DOHH2 (cell line): ENCODE measurements around the gene HABP2.

Experiments used
- H3F3A ChIP-seq: fragments of 200-600 bp; sonication (generic), shearing (Covaris generic); 2 replicates; pipeline ENCODE4 v1.6.0; 2016; ENCODE audit warnings: antibody characterized with exemption, mild to moderate bottlenecking; ENCODE audit not compliant: control insufficient read depth, insufficient read depth
- H3K27ac ChIP-seq: fragments of 200-600 bp; sonication (generic); 2 replicates; pipeline ENCODE4 v1.5.1; 2014; ENCODE audit warnings: low read depth, mild to moderate bottlenecking, low read length, moderate library complexity
- H3K27me3 ChIP-seq: fragments of 200-600 bp; sonication (generic); 2 replicates; pipeline ENCODE4 v1.6.1; 2014; ENCODE audit warnings: mild to moderate bottlenecking, low read length, mixed read lengths; ENCODE audit not compliant: control insufficient read depth
- H3K36me3 ChIP-seq: fragments of 200-600 bp; sonication (generic); 2 replicates; pipeline ENCODE4 v1.6.1; 2014; ENCODE audit warnings: mild to moderate bottlenecking, low read length, moderate library complexity, mixed read lengths; ENCODE audit not compliant: control insufficient read depth
- H3K4me1 ChIP-seq: fragments of 200-600 bp; sonication (generic); 2 replicates; pipeline ENCODE4 v1.6.1; 2014; ENCODE audit warnings: mild to moderate bottlenecking, low read length, mixed read lengths; ENCODE audit not compliant: control insufficient read depth
- H3K4me2 ChIP-seq: fragments of 200-600 bp; sonication (generic); 2 replicates; pipeline ENCODE4 v1.6.0; 2014; ENCODE audit warnings: mild to moderate bottlenecking, low read length, moderate library complexity
- H3K4me3 ChIP-seq: fragments of 200-600 bp; sonication (generic); 2 replicates; pipeline ENCODE4 v1.5.1; 2014; ENCODE audit warnings: mild to moderate bottlenecking, low read length, mixed read lengths
- H3K79me2 ChIP-seq: fragments of 200-600 bp; sonication (generic); 2 replicates; pipeline ENCODE4 v1.6.1; 2014; ENCODE audit warnings: mild to moderate bottlenecking, low read length, mixed read lengths; ENCODE audit not compliant: control insufficient read depth
- H3K9me2 ChIP-seq: fragments of 200-600 bp; sonication (generic); replicated peaks from 2 replicates; pipeline ENCODE4 v1.6.1; 2014; ENCODE audit warnings: mild to moderate bottlenecking, low read length, mixed read lengths; ENCODE audit not compliant: control insufficient read depth
- H3K9me3 ChIP-seq: fragments of 200-600 bp; sonication (generic); 2 replicates; pipeline ENCODE4 v1.6.1; 2014; ENCODE audit warnings: antibody characterized with exemption, low read length, mixed read lengths; ENCODE audit not compliant: control insufficient read depth, insufficient read depth
- H4K20me1 ChIP-seq: fragments of 200-600 bp; sonication (generic); 2 replicates; pipeline ENCODE4 v1.6.0; 2014; ENCODE audit warnings: low read depth, mild to moderate bottlenecking, antibody characterized with exemption, low read length, moderate library complexity; ENCODE audit not compliant: control insufficient read depth, insufficient read depth
- EZH2phosphoT487 ChIP-seq: fragments of 200-600 bp; sonication (generic); IDR thresholded peaks from 2 replicates; pipeline ENCODE4 v1.6.1; 2017; ENCODE audit warnings: borderline replicate concordance, mild to moderate bottlenecking, antibody characterized with exemption, low read length, moderate library complexity, mixed read lengths
- TF ChIP-seq, protein P1 (sequence below): fragments of 200-600 bp; sonication (generic); IDR thresholded peaks from one replicate; pipeline ENCODE4 v1.5.1; 2014; ENCODE audit warnings: antibody characterized with exemption, mild to moderate bottlenecking, low read depth, low read length; ENCODE audit not compliant: poor library complexity, severe bottlenecking

Gene HABP2

DNA sequence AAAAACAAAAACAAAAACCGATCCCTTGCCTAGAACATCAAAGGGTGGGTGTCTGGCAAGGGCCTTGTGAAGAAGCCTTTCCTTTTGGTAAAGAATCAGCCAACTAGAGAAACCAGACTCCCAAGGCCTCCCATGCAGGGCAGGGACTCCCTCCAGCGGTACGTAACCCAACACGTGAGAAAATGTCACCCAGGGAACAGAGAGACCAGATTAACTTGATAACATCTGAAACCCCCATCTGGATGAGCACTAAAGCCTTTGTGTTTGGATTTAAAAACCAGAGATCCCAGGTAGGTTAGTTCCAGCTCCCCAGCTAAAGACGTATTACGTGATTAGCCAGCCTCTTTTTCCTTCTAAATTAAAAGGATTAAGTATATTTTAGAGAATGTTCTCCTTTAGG lies 3.0 kb upstream of the HABP2 start:
- H3F3A ChIP-seq: no peaks in the 10 kb centered on the region
- H3K27ac ChIP-seq: no peak overlapping the region
- H3K4me1 ChIP-seq: no peaks in the 10 kb centered on the region
- H3K36me3 ChIP-seq: no peaks in the 10 kb centered on the region
- H3K27me3 ChIP-seq: no peaks in the 10 kb centered on the region
- H3K9me2 ChIP-seq: no peaks in the 10 kb centered on the region
- TF ChIP-seq, protein P1, sequence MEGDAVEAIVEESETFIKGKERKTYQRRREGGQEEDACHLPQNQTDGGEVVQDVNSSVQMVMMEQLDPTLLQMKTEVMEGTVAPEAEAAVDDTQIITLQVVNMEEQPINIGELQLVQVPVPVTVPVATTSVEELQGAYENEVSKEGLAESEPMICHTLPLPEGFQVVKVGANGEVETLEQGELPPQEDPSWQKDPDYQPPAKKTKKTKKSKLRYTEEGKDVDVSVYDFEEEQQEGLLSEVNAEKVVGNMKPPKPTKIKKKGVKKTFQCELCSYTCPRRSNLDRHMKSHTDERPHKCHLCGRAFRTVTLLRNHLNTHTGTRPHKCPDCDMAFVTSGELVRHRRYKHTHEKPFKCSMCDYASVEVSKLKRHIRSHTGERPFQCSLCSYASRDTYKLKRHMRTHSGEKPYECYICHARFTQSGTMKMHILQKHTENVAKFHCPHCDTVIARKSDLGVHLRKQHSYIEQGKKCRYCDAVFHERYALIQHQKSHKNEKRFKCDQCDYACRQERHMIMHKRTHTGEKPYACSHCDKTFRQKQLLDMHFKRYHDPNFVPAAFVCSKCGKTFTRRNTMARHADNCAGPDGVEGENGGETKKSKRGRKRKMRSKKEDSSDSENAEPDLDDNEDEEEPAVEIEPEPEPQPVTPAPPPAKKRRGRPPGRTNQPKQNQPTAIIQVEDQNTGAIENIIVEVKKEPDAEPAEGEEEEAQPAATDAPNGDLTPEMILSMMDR: no peak
- no peak overlapping the region for H3K4me3 ChIP-seq
- H3K4me2 ChIP-seq: no peak overlapping the region
- H3K79me2 ChIP-seq: no peaks in the 10 kb centered on the region
- no peaks in the 10 kb centered on the region for H4K20me1 ChIP-seq
- no peaks in the 10 kb centered on the region for H3K9me3 ChIP-seq

DNA sequence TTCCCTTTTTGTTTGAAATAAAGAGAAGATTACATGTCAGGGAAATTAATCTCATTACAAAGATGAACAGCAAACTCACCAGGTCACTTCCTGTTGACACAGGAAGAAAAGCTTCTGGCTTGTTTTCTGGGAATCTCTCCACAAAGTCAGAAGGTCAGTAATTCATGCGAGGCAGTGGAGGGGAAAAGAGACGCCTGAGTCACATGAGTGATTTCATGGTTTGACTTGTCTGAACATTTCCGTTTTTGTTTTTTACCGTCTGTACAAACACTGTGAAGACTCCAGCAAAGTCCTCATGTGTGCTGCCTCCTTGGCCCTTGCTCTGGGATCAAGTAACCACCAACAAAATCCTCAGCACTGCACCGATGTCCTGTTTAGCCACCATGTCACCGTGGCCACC lies 2.5 kb upstream of the HABP2 start:
- no peaks in the 10 kb centered on the region for H4K20me1 ChIP-seq
- no peaks in the 10 kb centered on the region for H3K27me3 ChIP-seq
- H3K9me3 ChIP-seq: no peaks in the 10 kb centered on the region
- no peaks in the 10 kb centered on the region for H3K79me2 ChIP-seq
- no peak overlapping the region for H3K4me3 ChIP-seq
- no peaks in the 10 kb centered on the region for H3K9me2 ChIP-seq
- TF ChIP-seq, protein P1: no peak
- no peak for TF ChIP-seq EZH2phosphoT487
- H3K27ac ChIP-seq: no peak overlapping the region
- no peaks in the 10 kb centered on the region for H3K4me1 ChIP-seq
- H3F3A ChIP-seq: no peaks in the 10 kb centered on the region
- no peaks in the 10 kb centered on the region for H3K36me3 ChIP-seq
- H3K4me2 ChIP-seq: no peak overlapping the region

DNA sequence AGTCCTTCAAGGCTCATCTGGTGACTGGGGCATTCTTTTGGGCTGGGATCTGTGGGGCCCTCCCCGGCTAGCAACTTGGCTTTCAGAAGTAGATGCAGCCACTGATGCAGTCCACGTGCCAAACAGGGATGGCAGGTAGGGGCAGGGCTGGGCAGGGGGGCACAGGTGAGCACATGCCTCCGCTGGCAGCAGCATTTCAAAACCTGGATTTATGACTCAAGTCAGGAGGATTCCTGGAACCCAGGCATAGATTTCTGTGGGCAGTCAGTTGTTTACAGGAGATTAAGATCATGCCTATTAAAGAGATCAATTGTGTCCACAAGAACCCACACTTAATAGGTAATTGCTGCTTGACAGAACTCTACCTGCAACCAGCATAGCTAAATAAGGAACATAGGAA lies 839 bp upstream of the HABP2 start:
- Histone ChIP-seq H4K20me1 (no peaks in the 10 kb centered on the region), H3K27ac (no peak overlapping the region), H3K36me3 (no peaks in the 10 kb centered on the region), H3F3A (no peaks in the 10 kb centered on the region), H3K4me1 (no peaks in the 10 kb centered on the region), H3K79me2 (no peaks in the 10 kb centered on the region), H3K27me3 (no peaks in the 10 kb centered on the region), H3K9me2 (no peaks in the 10 kb centered on the region), H3K9me3 (no peaks in the 10 kb centered on the region), H3K4me3 (no peak overlapping the region), H3K4me2 (no peak overlapping the region)
- no peak for TF ChIP-seq EZH2phosphoT487
- TF ChIP-seq, protein P1: no peak

DNA sequence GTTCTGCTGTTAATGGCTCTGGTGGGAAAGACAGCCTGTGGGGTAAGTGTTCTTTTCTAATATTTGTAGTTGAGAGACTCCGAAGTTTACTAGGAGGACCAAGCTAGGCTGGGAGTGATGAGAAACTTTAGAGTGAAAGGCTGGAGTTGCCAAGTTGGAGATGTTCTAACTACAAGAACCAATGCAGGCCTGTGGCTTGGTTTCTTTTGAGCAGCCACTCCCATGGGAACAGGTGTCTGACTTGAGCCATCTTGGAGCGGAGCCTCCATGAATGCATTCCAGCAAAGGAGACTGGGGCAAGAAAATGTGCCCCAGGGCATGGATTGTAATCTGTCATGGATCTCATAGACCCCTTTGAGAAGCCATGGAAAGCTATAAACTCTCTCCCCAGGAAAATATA lies 296 bp downstream of the HABP2 start:
- no peak overlapping the region for H3K4me3 ChIP-seq
- H3K27me3 ChIP-seq: 0 out of 2 replicates have a peak, but pooled peaks cover 3% of the 10 kb centered on the region
- no peaks in the 10 kb centered on the region for H3K4me1 ChIP-seq
- H3K79me2 ChIP-seq: no peaks in the 10 kb centered on the region
- H3K9me3 ChIP-seq: no peaks in the 10 kb centered on the region
- no peaks in the 10 kb centered on the region for H4K20me1 ChIP-seq
- no peaks in the 10 kb centered on the region for H3F3A ChIP-seq
- H3K27ac ChIP-seq: no peak overlapping the region
- no peaks in the 10 kb centered on the region for H3K9me2 ChIP-seq
- no peak overlapping the region for H3K4me2 ChIP-seq
- TF ChIP-seq, protein P1: no peak
- no peak for TF ChIP-seq EZH2phosphoT487
- no peaks in the 10 kb centered on the region for H3K36me3 ChIP-seq
